Prostate gland (tissue), 2 donors: ENCODE data around the gene NFASC. TPM values are rescaled to one million over a fixed set of nuclear protein-coding genes. Genes with fewer than 3 reads are reported as not detected.
A peak's percentile ranks its signal among the peaks of the same experiment; 100 is the strongest.

Experiments used
- DNase-seq: peaks from one replicate; pipeline ENCODE4 v3.0.0-alpha.2; 2019; ENCODE audit warnings: low spot score
- H3K27ac ChIP-seq, 2 donors: fragments of 200-600 bp; sonication (generic); 2 replicates each; pipeline ENCODE4 v1.5.1; 2017 to 2019
- H3K27me3 ChIP-seq: fragments of 200-600 bp; sonication (generic); replicated peaks from 2 replicates; pipeline ENCODE4 v1.5.1; 2019; ENCODE audit not compliant: insufficient read depth
- H3K36me3 ChIP-seq, 2 donors: fragments of 200-600 bp; sonication (generic); 1 replicate in 1 of 2; 2 replicates in 1 of 2; pipeline versions ENCODE4 v1.5.1 to v1.8.1; 2017 to 2019
- H3K4me1 ChIP-seq: fragments of 200-600 bp; sonication (generic); replicated peaks from 2 replicates; pipeline ENCODE4 v1.5.1; 2019
- H3K4me3 ChIP-seq, 2 donors: fragments of 200-600 bp; sonication (generic); 2 replicates each; pipeline ENCODE4 v1.5.1; 2017 to 2019
- H3K9me3 ChIP-seq: fragments of 200-600 bp; sonication (generic); 2 replicates; pipeline ENCODE4 v1.5.1; 2017
- CTCF ChIP-seq, 4 experiments: fragments of 200-600 bp in 2 of 4; fragments of 450-650 bp in 2 of 4; sonication (generic) in 2 of 4; IDR thresholded peaks; 1 replicate in 3 of 4; 2 replicates in 1 of 4; pipeline ENCODE4 v1.5.1; 2016 to 2019; ENCODE audit warnings: antibody characterized with exemption in 4 of 4, mild to moderate bottlenecking in 2 of 4, moderate library complexity in 2 of 4
- POLR2A ChIP-seq: fragments of 450-650 bp; IDR thresholded peaks from one replicate; pipeline ENCODE4 v1.6.1; 2016; ENCODE audit warnings: antibody characterized with exemption, mild to moderate bottlenecking
- POLR2AphosphoS5 ChIP-seq: sonication (generic); formaldehyde crosslinking; IDR thresholded peaks from one replicate; pipeline ENCODE4 v1.6.1; 2017; ENCODE audit warnings: antibody characterized with exemption
- WGBS: methylation state at CpG from one replicate; pipeline ENCODE4 v1.1.5; 2018; 5-methylcytosine and 5-hydroxymethylcytosine counted together
- intact Hi-C: fragments of 100-400 bp; cut with DNase I; formaldehyde crosslinking; loops from one replicate; pipeline ENCODE4 v1.14.2; 2022
- total RNA-seq, 2 donors: library from RNA; depleted of rRNA; stranded (reverse); fragments of >200 nt; gene quantifications; one replicate each; pipeline ENCODE4 v1.1.0, GENCODE V29; 2016

NFASC gene
- total RNA-seq, 2 donors from 2014 or later: 3.7 to 13.2 TPM

GRCh38 chr1:205012391-205013140 lies 141.9 kb downstream of the NFASC start:
- Histone ChIP-seq H3K4me3 (no peak overlapping the region), H3K27me3 (peaks cover 3% of the 10 kb centered on the region), H3K27ac (no peak overlapping the region), H3K4me1 (peaks cover 5% of the 10 kb centered on the region), H3K9me3 (no peaks in the 10 kb centered on the region), H3K36me3 (no peaks in the 10 kb centered on the region)
- no peak for TF ChIP-seq POLR2AphosphoS5
- no peak for TF ChIP-seq POLR2A
- TF ChIP-seq CTCF (IDR thresholded peaks at IDR 0.05): no peak
- 64% methylated on average over 13 of the region's 13 CpGs for WGBS
- no peak for DNase-seq
- intact Hi-C loops: no loop called here

- peak; percentile 30 for DNase-seq
- Histone ChIP-seq H3K4me1 (peaks cover 5% of the 10 kb centered on the region), H3K4me3 (no peak overlapping the region), H3K9me3 (no peaks in the 10 kb centered on the region), H3K27me3 (peaks cover 3% of the 10 kb centered on the region), H3K27ac (no peak overlapping the region), H3K36me3 (no peaks in the 10 kb centered on the region)
- TF ChIP-seq CTCF (IDR thresholded peaks at IDR 0.05): no peak
- TF ChIP-seq POLR2A: no peak
- no peak for TF ChIP-seq POLR2AphosphoS5
- intact Hi-C loops: no loop called here
- WGBS: 13% methylated on average over 6 of the region's 6 CpGs
Observed at GRCh38 chr1:205013683-205014367, 143.2 kb downstream of the NFASC start.

GRCh38 chr1:205014783-205015182 lies 144.1 kb downstream of the NFASC start:
- WGBS: 51% methylated on average over 10 of the region's 10 CpGs

GRCh38 chr1:205015241-205015640 lies 144.6 kb downstream of the NFASC start:
- intact Hi-C loops: no loop called here
- H3K36me3 ChIP-seq: no peaks in the 10 kb centered on the region
- no peaks in the 10 kb centered on the region for H3K27me3 ChIP-seq
- TF ChIP-seq CTCF (IDR thresholded peaks at IDR 0.05) (no peak), POLR2AphosphoS5 (no peak), POLR2A (no peak)
- no peak overlapping the region for H3K27ac ChIP-seq
- no peak for DNase-seq
- peaks cover 5% of the 10 kb centered on the region for H3K4me1 ChIP-seq
- no peak overlapping the region for H3K4me3 ChIP-seq
- WGBS: 79% methylated on average over 9 of the region's 9 CpGs
- H3K9me3 ChIP-seq: no peaks in the 10 kb centered on the region

More at GRCh38 chr1:205014783-205015182, 144.1 kb downstream of the NFASC start:
- no peaks in the 10 kb centered on the region for H3K27me3 ChIP-seq
- no peaks in the 10 kb centered on the region for H3K9me3 ChIP-seq
- H3K36me3 ChIP-seq: no peaks in the 10 kb centered on the region
- H3K4me3 ChIP-seq: no peak overlapping the region
- no peak for DNase-seq
- peaks cover 5% of the 10 kb centered on the region for H3K4me1 ChIP-seq
- TF ChIP-seq CTCF (IDR thresholded peaks at IDR 0.05): no peak
- TF ChIP-seq POLR2AphosphoS5: no peak
- no peak for TF ChIP-seq POLR2A
- intact Hi-C loops: no loop called here
- H3K27ac ChIP-seq: no peak overlapping the region

- peaks cover 5% of the 10 kb centered on the region for H3K4me1 ChIP-seq
- 88% methylated on average over 9 of the region's 9 CpGs for WGBS
- no peaks in the 10 kb centered on the region for H3K9me3 ChIP-seq
- H3K4me3 ChIP-seq: no peak overlapping the region
- no peak for DNase-seq
- TF ChIP-seq POLR2AphosphoS5: no peak
- H3K27me3 ChIP-seq: no peaks in the 10 kb centered on the region
- intact Hi-C loops: no loop called here
- no peak overlapping the region for H3K27ac ChIP-seq
- H3K36me3 ChIP-seq: no peaks in the 10 kb centered on the region
Observed at GRCh38 chr1:205016075-205016474, 145.4 kb downstream of the NFASC start.
